NCI-H2196 (cell line): Measurements from ENCODE around the gene ASCC3.
A peak's percentile ranks its signal among the peaks of the same experiment; 100 is the strongest.
"Not testable (repeated sequence)": the region's sequence is repeated elsewhere in the genome, so short reads cannot be mapped to it uniquely, and the experiment has no call there.

Source experiments
- DNase-seq: peaks from one replicate; lab custom pipeline; 2025; ENCODE audit not compliant: unreplicated experiment; lab: John Stamatoyannopoulos, UW

The ASCC3 gene

GRCh38 chr6:100809346-100809745 is 71.8 kb downstream of the ASCC3 start:
- no peak for DNase-seq

DNA sequence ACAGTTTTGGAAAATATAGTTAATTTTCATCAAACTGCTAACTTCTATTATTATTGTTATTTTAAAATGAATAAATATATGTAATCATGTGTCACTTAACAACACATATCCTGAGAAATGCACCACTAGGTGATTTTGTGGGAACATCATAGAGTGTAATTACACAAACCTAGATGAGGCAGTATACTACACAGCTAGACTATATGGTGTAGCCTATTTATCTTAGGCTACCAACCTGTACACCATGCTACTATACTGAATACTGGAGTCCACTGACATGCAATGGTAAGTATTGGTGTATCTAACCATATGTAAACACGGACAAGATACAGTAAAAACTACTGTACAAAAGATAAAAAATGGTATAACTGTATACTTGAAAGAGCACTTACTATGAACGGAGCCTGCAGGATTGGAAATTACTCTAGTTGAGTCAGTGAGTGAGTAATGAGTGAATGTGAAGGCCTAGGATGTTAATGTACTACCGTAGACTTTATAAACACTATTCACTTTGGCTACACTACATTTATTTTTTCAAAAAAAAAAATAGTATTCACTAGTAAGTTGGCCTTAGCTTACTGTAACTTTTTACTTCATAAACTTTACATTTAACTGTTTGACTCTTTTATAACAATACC is 72.4 kb downstream of the ASCC3 start:
- DNase-seq: no peak

DNA sequence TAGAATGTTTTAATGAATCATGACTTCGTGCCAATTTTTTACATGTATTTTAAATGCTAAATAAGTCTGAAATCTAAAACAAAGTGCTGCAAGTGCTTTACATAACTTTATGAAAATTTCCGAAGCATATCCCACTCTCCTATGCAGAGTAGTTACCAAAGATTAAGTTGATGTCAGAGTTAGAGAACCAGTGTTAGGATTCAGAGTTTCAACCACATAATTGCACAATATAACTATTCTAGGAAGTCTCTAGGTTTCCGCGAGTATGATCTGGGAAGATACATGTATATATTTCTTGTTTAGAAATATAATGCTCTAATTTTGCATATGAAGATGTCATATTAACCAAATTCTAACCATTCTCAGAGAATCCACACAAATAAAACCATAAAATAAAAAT is 74.8 kb downstream of the ASCC3 start:
- no peak for DNase-seq

DNA sequence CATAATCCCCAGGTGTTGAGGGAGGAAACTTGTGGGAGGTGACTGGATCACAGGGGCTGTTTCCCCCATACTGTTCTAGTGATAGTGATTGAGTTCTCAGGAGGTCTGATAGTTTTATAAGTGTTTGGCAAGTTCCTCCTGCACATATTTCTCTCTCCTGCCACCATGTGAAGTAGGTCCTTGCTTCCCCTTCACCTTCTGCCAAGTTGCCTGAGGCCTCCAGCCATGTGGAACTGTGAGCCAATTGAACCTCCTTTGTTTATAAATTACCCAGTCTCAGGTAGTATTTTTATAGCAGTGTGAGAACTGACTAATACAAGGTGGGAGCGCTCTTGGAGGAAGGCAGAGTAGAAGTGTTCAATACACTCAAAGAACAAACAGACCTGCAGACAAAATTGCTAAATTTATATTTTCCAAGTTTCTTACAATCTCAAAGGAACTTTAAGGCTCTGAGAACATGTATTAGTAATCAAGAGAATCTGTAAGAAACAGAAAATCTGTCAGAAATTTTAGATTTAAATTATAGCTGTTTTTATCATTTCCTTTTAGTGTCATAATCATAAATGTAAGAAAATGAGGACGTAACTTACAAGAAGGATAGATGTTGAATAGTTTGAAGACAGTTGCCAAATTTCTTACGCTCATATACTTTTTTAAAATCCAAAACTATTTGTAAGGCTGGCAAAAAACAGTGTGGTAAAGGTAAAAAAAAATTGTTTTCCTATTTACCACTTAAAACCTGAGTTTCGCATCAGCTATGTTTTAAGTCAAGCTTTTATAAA is 77.7 kb downstream of the ASCC3 start:
- DNase-seq: peak; percentile 12

DNA sequence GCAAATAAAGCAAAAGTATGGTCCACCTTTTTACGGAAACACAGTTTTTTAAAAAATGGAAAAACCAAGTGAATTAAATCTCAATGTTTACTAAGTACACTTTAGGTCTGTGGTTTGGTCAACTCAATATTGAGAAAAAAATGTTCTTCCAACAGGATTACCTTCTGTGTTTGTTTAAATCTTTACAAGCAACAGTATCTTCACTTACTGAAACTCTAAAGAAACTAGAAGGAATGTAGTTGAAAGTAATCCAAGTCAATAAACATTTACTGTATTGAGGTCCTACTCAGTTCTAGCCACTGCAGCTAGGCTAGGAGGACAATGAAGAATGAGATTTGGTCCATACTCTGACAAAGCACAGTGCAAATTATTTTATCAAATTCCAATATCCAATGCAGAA is 80.1 kb downstream of the ASCC3 start:
- no peak for DNase-seq

DNA sequence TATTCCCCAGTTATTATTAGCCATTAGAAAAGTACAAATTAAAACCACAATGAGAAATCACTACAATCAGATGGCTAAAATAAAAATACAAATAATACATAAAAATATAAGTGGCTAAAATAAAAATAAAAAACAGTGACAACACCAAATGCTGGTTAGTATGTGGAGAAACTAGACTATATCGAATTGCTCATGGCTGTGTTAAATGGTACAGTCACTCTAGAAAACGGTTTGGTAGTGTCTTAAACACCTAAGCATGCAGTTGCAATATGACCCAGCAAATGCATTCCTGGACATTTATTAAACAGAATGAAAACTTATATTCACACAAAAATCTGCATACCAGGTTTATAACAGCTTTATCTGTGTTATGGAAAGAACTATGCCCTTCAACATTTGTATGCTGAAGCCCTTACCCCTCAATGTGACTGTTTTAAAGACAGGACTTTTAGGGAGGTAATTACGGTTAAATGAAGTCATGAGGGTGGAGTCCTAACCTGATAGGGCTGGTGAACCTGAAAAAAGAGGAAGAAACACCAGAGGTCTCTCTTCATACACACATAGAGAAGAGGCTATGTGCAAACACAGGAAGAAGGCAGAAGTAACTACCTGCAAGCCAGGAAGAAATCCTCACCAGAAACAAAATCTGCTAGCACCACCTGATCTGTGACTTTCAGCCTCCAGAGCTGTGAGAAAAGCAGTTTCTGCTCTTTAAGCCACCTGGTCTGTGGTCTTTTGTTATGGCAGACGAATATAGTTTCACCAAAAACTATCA is 84.9 kb downstream of the ASCC3 start:
- no peak for DNase-seq

GRCh38 chr6:100790084-100790483 is 91.0 kb downstream of the ASCC3 start:
- DNase-seq: no peak

DNA sequence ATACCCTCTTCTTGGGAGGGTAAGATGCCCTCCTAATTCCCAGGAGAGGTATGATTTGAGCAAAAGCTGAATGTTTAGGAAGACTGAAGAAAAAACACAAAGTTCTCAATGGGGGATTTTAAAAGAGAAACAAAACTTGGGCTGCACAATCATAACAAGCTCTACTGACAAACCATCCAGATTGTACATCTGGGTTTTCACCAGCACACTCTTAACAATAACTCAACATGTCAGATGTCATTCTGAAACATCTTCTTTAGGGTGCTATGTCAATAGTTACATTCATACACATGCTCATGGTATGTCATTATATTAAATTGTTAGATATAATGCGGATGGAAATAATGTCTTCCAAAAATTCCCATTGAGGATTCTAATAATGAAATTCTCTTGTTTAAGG is 95.1 kb downstream of the ASCC3 start:
- DNase-seq: no peak

DNA sequence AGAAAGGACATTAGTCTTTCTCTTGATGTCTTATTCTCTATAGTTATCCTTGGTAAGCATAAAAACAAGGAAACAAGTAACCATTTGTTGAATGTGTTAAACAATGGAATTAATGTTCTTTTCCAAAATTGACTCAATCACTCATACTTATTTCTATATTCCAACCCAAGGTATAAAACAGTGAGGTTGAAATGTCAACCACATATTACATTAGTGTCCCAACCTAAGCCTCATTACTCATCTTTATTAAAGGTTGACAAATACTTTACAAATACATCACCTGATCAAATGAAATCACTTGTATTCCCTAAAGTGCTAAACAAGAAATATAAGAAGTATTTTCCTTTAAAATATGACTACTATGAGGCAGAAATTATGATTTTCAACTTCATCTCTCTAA is 100.5 kb downstream of the ASCC3 start:
- DNase-seq: no peak

- no peak for DNase-seq
Observed at GRCh38 chr6:100775667-100776066, 105.5 kb downstream of the ASCC3 start.

DNA sequence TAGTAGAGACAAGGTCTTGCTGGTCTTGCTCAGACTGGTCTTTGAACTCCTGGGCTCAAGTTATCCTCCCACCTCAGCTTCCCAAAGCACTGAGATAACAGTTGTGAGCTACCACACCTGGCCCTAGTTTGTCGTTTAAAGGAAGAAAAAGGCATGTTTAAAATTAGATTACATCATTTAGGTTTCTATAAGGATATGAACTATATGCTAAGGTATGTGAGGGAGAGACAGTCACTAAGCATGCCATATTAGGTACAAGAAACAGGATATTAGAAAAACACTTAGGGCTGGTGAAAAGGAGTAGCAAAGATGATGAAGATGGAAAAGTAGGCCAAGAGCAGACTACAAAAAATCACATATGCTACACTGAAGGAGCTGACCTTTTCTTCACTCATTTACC is 106.4 kb downstream of the ASCC3 start:
- no peak for DNase-seq

- no peak for DNase-seq
Observed at GRCh38 chr6:100768816-100769351, 112.2 kb downstream of the ASCC3 start.

DNA sequence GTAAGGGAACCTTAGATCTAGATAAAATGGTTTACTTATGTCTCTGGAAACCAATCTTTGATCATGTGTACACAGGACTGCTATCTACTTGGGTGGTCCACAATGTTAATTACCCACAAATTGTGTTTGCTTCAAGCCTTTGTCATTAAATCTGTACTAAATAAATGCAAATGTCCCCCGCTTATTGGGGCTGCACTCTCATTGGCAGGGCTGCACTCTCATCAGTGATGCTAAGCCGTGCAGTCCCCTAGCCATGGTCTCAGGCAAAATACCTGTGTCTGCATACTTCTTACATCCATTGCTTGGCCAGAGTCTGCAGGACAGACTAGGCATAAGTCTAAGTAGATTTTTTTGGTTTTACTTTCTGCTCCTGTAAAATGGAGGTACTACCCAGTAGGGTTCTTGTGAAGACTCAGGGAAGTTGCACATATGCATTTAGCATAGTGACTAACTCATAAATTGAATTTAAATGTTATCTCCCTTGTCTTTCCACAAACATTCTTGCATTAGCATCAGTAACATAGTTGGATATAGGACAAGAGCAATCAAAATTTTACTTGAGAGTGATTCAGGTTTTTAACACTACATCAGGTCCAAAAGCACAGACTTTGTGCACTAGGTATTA is 117.4 kb downstream of the ASCC3 start:
- DNase-seq: no peak

DNA sequence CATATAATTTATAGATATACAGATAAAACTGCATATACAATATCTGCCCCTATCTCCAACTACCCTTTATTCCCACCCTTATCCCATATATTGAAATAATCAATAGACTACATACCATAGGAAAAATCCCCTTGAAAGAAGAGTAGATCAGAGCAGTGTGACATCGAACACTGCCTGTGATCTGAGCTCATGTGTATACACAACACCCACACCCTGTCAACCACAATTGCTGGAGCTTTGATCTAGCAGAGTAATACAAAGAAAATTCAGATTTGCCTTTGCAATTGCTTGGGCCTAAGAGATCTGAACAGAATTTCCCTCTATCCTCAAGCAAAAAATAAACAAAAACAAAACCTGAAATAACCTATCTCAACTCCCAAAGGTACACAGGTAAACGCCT is 119.3 kb downstream of the ASCC3 start:
- DNase-seq: no peak

GRCh38 chr6:100758386-100758785 is 122.7 kb downstream of the ASCC3 start:
- not testable (repeated sequence) for DNase-seq

GRCh38 chr6:100753421-100753820 is 127.7 kb downstream of the ASCC3 start:
- no peak for DNase-seq

- DNase-seq: no peak
Observed at GRCh38 chr6:100751590-100751989, 129.5 kb downstream of the ASCC3 start.

- DNase-seq: no peak
Observed at GRCh38 chr6:100745419-100746041, 135.6 kb downstream of the ASCC3 start.

DNA sequence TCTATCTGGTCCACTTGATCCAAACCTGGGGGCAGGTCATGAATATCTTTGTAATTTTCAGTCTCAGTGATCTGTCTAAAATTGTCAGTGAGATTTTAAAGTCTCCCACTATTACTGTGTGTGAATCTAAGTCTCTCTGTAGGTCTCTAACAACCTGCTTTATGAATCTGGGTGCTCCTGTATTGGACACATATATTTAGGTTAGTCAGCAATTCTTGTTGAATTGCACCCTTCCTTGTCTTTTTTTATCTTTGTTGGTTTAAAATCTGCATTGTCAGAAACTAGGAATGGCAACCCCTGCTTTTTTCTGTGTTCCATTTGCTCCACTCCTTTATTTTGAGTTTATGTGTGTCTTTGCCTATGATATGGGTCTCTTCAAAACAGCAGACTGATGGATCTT is 140.7 kb downstream of the ASCC3 start:
- no peak for DNase-seq

GRCh38 chr6:100737720-100738119 is 143.4 kb downstream of the ASCC3 start:
- not testable (repeated sequence) for DNase-seq

GRCh38 chr6:100731411-100731810 is 149.7 kb downstream of the ASCC3 start:
- DNase-seq: no peak
